ENCODE measurements around the gene RECQL5. TPM values are rescaled to one million over a fixed set of nuclear protein-coding genes. Genes with fewer than 3 reads are reported as not detected.
"Not testable (repeated sequence)": the region's sequence is repeated elsewhere in the genome, so short reads cannot be mapped to it uniquely, and the experiment has no call there.

RECQL5 gene
- total and polyA plus RNA-seq, 2 donors, result 19.6 to 22.2 TPM

DNA sequence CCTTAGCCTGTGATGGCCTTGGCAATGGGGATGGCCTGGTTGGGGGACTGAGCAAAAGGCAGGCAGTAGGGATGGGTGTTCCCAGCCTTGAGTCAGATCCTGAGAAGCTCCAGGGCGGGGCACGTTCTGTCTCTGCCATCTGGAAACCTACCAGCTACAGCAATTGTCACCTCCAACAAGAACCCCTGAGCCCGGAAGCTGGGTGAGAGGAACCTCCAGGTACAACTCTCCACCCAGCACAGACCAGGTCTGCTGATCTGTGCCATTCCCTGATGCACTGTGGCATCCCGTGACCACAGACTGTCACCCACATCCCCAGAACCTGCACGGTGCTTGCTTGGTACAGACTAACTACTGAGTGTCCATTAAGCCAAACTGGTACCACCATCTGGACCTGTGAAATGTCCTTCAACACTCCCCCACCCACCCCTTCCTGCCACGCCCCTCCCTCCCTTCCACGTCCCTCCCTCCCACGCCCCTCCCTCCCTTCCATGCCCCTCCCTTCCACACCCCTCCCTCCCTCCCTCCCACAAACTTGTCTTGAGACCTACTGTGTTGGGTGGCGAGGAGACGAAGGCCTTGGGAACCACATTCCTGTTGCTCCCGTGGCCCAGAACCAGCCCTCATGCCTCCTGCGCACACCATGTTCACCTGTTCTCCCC is 62.8 kb downstream of the RECQL5 start:
- DNase-seq (ENCODE audit: extremely low spot score), result no peak
- H3K4me3 ChIP-seq (ENCODE audit: low read depth, low read length), result no peak overlapping the region
- H3K27ac ChIP-seq (ENCODE audit: low read depth), result no peak overlapping the region
- WGBS, result 75% methylated on average over 12 of the region's 12 CpGs
- H3K36me3 ChIP-seq (ENCODE audit: insufficient read depth), result no peaks in the 10 kb centered on the region
- H3K4me1 ChIP-seq (ENCODE audit: insufficient read depth), result no peaks in the 10 kb centered on the region

DNA sequence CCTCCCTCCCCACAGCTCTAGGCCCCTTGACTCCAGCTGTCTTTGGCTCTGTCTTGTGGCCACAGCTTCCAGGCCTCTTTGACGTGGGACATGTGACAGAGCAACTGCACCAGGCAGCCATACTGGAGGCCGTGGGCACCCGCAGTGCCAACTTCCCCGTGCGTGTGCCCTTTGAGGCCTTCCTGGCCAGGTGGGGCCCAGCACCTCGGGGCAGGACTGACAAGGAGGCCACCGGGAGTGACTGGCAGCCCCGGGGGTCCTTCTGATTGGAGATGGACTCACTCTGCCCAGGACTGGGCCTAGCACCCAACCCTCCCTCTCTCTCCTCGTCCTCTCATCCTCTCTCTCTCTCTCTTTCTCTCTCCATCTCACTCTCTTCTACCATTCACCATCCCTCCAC is 63.8 kb downstream of the RECQL5 start:
- H3K4me3 ChIP-seq (ENCODE audit: low read depth, low read length), result no peak overlapping the region
- 88% methylated on average over 9 of the region's 9 CpGs for WGBS
- H3K27ac ChIP-seq (ENCODE audit: low read depth), result no peak overlapping the region
- no peak for DNase-seq (ENCODE audit: extremely low spot score)
- H3K36me3 ChIP-seq (ENCODE audit: insufficient read depth), result no peaks in the 10 kb centered on the region
- no peaks in the 10 kb centered on the region for H3K4me1 ChIP-seq (ENCODE audit: insufficient read depth)

DNA sequence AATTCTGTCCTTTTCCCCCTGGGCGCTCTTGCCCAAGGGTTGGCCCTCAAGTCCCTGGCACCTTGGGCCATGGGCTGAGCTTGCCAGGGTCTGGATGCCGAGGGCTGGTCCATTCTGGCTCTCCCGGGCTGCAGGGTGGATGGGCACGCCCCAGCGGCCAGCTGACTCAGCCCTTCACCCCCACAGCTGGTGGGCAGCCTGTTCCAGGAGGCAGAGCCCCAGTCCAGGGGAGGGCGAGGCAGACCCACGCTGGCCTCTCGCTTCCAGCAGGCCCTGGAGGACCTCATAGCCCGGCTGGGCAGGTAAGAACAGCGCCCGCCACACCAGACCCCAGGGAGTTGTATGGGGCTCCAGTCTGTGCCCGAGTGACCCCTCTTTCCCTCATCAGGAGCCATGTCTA is 64.3 kb downstream of the RECQL5 start:
- H3K4me3 ChIP-seq (ENCODE audit: low read depth, low read length), result no peak overlapping the region
- H3K27ac ChIP-seq (ENCODE audit: low read depth), result no peak overlapping the region
- H3K4me1 ChIP-seq (ENCODE audit: insufficient read depth), result no peaks in the 10 kb centered on the region
- WGBS, result 90% methylated on average over 12 of the region's 12 CpGs
- no peak for DNase-seq (ENCODE audit: extremely low spot score)
- no peaks in the 10 kb centered on the region for H3K36me3 ChIP-seq (ENCODE audit: insufficient read depth)

DNA sequence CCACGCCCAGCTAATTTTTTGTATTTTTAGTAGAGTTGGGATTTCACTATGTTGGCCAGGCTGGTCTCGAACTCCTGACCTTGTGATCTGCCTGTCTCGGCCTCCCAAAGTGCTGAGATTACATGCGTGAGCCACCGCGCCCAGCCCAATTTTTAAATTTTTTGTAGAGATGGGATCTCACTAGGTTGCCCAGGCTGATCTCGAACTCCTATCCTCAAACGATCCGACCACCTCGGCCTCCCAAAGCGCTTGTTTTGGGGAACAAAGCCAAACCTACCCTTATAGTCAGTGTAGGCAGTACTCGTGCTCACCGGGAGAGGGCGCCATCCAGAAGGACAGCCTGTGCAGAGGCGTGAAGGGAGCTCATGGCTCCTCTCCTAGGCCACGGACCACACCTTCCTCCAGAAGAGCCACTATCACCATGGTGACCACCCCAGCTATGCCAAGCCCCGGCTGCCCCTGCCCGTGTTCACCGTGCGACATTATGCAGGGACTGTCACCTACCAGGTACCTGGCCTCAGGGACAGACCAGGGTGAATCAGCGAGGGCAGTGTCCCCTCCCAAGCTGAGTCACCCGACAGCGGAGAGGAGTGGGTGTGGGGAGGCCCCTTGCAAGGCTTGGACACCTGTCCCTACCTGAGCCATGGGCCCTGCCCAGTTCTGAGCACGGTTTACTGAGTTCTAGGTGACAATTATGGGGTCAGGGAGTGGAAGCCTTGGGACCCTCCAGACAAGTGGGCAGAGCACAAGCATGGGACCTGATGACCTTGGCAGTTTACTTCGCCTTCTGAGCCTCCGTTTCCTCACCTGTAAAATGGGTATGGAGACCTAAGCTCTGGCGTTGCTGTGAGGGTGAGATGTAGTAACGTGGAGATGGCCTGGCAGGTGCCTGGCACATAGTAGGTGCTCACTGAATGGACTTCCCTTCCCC is 65.6 kb downstream of the RECQL5 start:
- WGBS, result 74% methylated on average over 28 of the region's 28 CpGs
- Histone ChIP-seq H3K4me1 (ENCODE audit: insufficient read depth) (no peaks in the 10 kb centered on the region), H3K4me3 (ENCODE audit: low read depth, low read length) (no peak overlapping the region), H3K27ac (ENCODE audit: low read depth) (no peak overlapping the region), H3K36me3 (ENCODE audit: insufficient read depth) (no peaks in the 10 kb centered on the region)
- DNase-seq (ENCODE audit: extremely low spot score), result no peak

DNA sequence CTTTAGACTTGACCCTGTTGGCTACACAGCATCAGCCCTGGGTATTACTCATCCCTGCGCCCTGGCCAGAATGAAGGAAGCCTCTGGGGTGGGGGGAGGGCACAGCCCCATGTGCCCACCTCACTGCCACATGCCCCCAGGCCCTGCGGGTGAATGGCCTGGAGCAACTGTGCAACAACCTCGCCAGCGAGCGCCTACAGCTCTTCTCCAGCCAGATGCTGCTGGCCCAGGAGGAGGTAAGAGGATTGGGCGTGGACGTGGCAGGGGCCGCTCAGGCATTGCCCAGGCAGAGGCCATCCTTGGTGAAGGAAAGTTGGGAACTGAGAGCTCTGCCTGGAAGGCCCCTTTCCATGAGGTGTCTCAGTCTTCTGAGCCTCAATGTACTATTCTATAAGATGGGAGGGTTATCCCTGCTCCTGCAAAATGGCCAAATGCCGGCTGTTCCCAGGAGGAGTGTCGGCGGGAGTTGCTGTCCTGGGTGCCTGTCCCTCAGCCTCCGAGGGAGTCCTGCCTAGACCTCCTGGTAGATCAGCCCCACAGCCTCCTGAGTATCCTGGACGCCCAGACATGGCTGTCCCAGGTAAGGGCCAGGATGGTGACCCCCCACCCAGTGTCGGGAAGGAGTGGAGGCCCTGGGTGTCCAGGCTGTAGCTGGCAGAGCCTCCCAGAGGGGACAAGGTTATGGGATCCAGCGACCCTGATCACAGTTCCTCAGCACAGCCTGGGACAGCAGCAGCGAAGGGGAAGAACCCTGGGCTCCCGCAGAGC is 70.5 kb downstream of the RECQL5 start:
- Histone ChIP-seq H3K36me3 (ENCODE audit: insufficient read depth) (no peaks in the 10 kb centered on the region), H3K4me3 (ENCODE audit: low read depth, low read length) (no peak overlapping the region), H3K4me1 (ENCODE audit: insufficient read depth) (no peaks in the 10 kb centered on the region), H3K27ac (ENCODE audit: low read depth) (no peak overlapping the region)
- no peak for DNase-seq (ENCODE audit: extremely low spot score)
- 87% methylated on average over 17 of the region's 17 CpGs for WGBS

DNA sequence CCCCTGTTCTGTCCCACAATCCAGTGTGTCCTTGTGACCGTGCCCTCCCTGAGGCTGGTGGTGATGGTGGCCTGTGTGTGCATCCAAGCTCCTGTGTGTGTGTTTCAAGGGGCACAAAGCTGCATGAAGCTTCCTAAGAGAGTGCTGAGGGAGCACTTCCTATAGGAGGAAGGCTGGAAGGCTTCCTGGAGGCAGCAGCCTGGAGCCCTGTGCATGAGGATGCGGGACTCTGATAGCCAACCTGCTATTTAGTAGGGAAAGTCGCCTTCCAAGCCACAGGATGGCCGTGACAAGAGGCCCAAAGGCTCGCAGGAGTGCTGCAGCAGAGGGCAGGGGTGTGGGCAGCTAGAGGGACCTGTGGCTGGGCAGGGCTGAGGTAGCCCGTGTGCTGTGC is 71.0 kb downstream of the RECQL5 start:
- Histone ChIP-seq H3K27ac (ENCODE audit: low read depth) (no peak overlapping the region), H3K4me1 (ENCODE audit: insufficient read depth) (no peaks in the 10 kb centered on the region), H3K36me3 (ENCODE audit: insufficient read depth) (no peaks in the 10 kb centered on the region), H3K4me3 (ENCODE audit: low read depth, low read length) (no peak overlapping the region)
- DNase-seq (ENCODE audit: extremely low spot score), result no peak
- WGBS, result 82% methylated on average over 6 of the region's 6 CpGs

DNA sequence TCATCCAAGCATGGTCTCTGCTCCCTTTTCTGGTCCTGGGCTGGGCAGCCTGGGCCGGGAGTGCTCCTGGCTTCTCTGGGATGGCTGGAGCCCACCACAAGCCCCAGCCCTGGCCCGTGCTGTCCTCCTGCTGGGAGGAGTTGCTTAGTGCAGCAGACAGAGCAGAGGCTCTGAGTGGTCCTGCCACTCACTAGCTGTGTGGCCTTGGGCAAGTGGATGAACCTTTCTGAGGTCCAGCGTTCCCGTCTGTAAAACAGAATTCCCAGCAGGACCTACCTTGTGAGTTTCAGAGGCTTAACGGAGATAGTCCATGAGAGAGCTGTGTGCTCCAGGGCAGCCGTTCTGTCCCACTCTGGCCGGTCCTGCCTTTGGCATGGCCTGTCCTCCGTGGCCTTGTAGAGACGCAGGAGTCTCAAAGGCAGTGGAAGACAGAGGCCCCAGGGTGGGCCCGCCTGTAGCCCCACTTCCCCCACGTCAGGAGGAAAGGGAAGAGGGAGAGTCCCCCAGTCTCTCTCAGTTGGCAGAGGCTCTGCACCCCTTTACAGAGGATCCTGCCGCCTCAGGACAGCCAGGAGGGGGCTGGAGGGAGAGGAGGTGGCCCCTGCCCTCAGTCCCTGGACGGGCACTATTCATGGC is 71.6 kb downstream of the RECQL5 start:
- no peak overlapping the region for H3K4me3 ChIP-seq (ENCODE audit: low read depth, low read length)
- WGBS, result 76% methylated on average over 13 of the region's 13 CpGs
- H3K36me3 ChIP-seq (ENCODE audit: insufficient read depth), result no peaks in the 10 kb centered on the region
- H3K27ac ChIP-seq (ENCODE audit: low read depth), result no peak overlapping the region
- no peak for DNase-seq (ENCODE audit: extremely low spot score)
- no peaks in the 10 kb centered on the region for H3K4me1 ChIP-seq (ENCODE audit: insufficient read depth)

DNA sequence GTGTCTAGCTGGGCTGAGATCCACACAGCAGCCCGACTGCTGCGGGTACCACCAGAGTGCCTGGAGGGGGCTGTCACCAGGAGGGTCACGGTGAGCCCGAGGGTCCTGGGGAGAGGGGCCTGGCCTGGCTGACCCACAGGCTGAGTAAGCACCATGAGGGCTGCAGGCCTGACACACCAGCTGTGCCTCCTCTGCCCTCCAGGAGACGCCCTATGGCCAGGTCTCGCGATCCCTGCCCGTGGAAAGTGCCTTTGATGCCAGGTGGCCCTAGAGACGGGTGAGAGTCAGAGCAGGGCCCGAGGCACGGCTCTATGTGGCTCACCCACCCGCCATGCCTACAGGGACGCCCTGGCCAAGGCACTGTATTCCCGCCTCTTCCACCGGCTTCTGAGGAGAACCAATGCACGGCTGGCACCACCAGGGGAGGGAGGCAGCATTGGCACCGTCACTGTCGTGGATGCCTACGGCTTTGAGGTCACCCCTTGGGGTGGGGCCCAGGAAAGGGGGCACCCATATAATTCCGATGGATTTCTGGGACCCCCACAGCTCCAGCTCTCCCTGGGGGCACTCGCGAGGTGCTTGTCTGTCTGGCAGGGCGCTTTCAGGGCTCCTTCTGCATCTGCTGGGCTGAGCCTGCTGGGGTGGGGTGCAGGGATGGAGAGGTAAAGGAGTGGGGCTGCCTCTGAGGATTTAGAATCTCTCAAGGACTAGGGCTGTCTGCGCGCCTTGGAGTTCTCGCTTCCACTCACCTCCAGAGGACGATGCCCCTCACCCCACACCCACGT is 72.3 kb downstream of the RECQL5 start:
- H3K4me3 ChIP-seq (ENCODE audit: low read depth, low read length), result no peak overlapping the region
- no peaks in the 10 kb centered on the region for H3K4me1 ChIP-seq (ENCODE audit: insufficient read depth)
- no peak overlapping the region for H3K27ac ChIP-seq (ENCODE audit: low read depth)
- H3K36me3 ChIP-seq (ENCODE audit: insufficient read depth), result no peaks in the 10 kb centered on the region
- DNase-seq (ENCODE audit: extremely low spot score), result no peak
- WGBS, result 84% methylated on average over 28 of the region's 28 CpGs

DNA sequence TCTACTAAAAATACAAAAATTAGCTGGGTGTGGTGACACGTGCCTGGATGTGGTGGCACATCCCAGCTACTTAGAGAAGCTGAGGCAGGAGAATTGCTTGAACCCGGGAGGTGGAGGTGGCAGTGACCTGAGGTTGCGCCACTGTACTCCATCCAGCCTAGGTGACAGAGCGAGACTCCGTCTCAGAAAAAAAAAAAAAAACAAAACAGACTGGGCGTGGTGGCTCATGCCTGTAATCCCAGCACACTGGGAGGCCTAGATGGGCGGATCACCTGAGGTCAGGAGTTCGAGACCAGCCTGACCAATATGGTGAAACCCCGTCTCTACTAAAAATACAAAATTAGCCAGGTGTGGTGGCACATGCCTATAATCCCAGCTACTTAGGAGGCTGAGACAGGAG is 73.5 kb downstream of the RECQL5 start:
- H3K36me3 ChIP-seq (ENCODE audit: insufficient read depth); DNase-seq (ENCODE audit: extremely low spot score); H3K4me3 ChIP-seq (ENCODE audit: low read depth, low read length); H3K4me1 ChIP-seq (ENCODE audit: insufficient read depth); H3K27ac ChIP-seq (ENCODE audit: low read depth): not testable (repeated sequence)
- WGBS, result 90% methylated on average over 9 of the region's 9 CpGs

DNA sequence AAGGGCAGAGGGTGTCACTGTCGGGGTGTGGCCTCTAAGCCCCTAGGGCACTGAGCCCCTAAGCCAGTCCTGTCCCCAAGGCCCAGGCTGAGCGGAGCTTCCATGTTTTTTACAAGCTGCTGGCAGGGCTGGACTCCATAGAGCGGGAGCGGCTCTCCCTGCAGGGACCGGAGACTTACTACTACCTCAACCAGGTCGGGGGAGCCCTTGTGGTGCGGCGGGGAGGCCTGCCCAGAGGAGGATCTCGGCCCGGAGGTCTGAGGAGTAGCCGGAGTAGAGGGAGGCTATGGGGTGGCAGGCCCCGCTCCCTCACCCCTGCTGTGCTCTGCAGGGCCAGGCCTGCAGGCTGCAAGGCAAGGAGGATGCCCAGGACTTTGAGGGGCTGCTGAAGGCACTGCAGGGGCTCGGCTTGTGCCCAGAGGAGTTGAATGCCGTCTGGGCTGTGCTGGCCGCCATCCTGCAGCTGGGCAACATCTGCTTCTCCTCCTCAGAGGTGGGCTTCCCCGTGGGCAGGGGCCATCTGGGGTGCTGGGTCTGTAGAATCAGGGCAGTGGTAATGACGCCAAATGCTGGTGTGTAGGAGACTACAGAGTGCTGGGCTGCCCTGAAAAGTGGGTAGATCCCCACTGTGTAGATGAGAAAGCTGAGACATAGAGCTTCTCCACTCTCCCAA is 74.5 kb downstream of the RECQL5 start:
- Histone ChIP-seq H3K27ac (ENCODE audit: low read depth) (no peak overlapping the region), H3K4me1 (ENCODE audit: insufficient read depth) (no peaks in the 10 kb centered on the region), H3K36me3 (ENCODE audit: insufficient read depth) (no peaks in the 10 kb centered on the region), H3K4me3 (ENCODE audit: low read depth, low read length) (no peak overlapping the region)
- 89% methylated on average over 17 of the region's 17 CpGs for WGBS
- DNase-seq (ENCODE audit: extremely low spot score), result no peak

DNA sequence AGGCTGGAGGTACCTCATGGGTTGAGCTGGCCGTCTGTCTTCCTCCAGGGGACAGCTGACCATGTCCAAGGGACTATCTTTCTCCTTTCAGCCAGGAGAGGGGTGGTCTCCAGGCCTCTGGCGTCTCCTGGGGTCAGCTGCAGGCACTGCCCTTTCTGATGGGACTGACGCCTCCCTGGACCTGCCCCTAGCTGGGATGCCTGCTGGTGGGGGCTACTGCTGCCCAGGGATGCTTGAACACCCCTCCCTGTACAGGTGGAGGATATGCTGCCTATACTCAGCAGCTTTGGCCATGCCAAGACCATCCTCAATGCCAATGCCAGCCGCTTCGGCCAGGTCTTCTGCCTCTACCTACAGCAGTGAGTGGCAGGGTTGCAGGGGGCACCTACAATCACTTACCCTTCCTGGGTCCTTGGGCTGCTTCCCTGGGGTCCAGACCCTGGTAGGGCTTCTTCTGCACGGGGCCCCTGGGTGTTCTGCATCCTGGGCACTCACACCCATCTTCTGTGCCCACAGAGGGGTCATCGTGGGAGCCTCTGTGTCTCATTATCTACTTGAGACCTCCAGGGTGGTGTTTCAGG is 75.1 kb downstream of the RECQL5 start:
- Histone ChIP-seq H3K36me3 (ENCODE audit: insufficient read depth) (no peaks in the 10 kb centered on the region), H3K4me1 (ENCODE audit: insufficient read depth) (no peaks in the 10 kb centered on the region), H3K4me3 (ENCODE audit: low read depth, low read length) (no peak overlapping the region), H3K27ac (ENCODE audit: low read depth) (no peak overlapping the region)
- no peak for DNase-seq (ENCODE audit: extremely low spot score)
- 95% methylated on average over 7 of the region's 7 CpGs for WGBS
